Neural cell (in vitro differentiated cells): Measurements from ENCODE around the gene ZNF516. TPM values are rescaled to one million over a fixed set of nuclear protein-coding genes. Genes with fewer than 3 reads are reported as not detected.

Source experiments
- H2AFZ ChIP-seq: fragments of 200-600, 300-800 bp; sonication (generic), shearing (Covaris generic); 2 replicates; pipeline ENCODE4 v1.6.0; 2014; ENCODE audit warnings: low read depth, mild to moderate bottlenecking, antibody characterized with exemption, low read length, moderate library complexity
- H3F3A ChIP-seq: fragments of 200-600 bp; shearing (Covaris generic); 2 replicates; pipeline ENCODE4 v1.6.1; 2016; ENCODE audit warnings: mild to moderate bottlenecking, moderate library complexity, mixed read lengths, antibody characterized with exemption, low read length; ENCODE audit not compliant: insufficient read depth, poor library complexity, severe bottlenecking
- H3K27ac ChIP-seq: fragments of 200-600, 300-800 bp; sonication (generic), shearing (Covaris generic); 2 replicates; pipeline ENCODE4 v1.5.1; 2014; ENCODE audit warnings: mild to moderate bottlenecking, low read length, moderate library complexity
- H3K27me3 ChIP-seq: fragments of 300-800, 200-600 bp; sonication (generic), shearing (Covaris generic); 2 replicates; pipeline ENCODE4 v1.6.0; 2014; ENCODE audit warnings: mild to moderate bottlenecking, low read depth, low read length, moderate library complexity; ENCODE audit not compliant: insufficient read depth
- H3K36me3 ChIP-seq: fragments of 300-800, 200-600 bp; sonication (generic), shearing (Covaris generic); 2 replicates; pipeline ENCODE4 v1.5.1; 2014; ENCODE audit warnings: mild to moderate bottlenecking, antibody characterized with exemption, low read length, moderate library complexity; ENCODE audit not compliant: insufficient read depth
- H3K4me2 ChIP-seq: fragments of 300-800, 200-600 bp; sonication (generic), shearing (Covaris generic); 2 replicates; pipeline ENCODE4 v1.6.0; 2014; ENCODE audit warnings: mild to moderate bottlenecking, low read length
- H3K4me3 ChIP-seq: fragments of 300-800, 200-600 bp; sonication (generic), shearing (Covaris generic); 2 replicates; pipeline ENCODE4 v1.5.1; 2014; ENCODE audit warnings: mild to moderate bottlenecking, low read length, moderate library complexity
- H3K79me2 ChIP-seq: fragments of 200-600 bp; shearing (Covaris generic); replicated peaks from 2 replicates; pipeline ENCODE4 v1.6.0; 2014; ENCODE audit warnings: mild to moderate bottlenecking, low read length, moderate library complexity; ENCODE audit not compliant: insufficient read depth
- H3K9ac ChIP-seq: fragments of 300-800, 200-600 bp; sonication (generic), shearing (Covaris generic); 2 replicates; pipeline ENCODE4 v1.6.1; 2016; ENCODE audit warnings: mild to moderate bottlenecking, low read length, mixed read lengths
- H3K9me2 ChIP-seq: fragments of 200-600 bp; shearing (Covaris generic); 2 replicates; pipeline ENCODE4 v1.6.1; 2016; ENCODE audit warnings: mild to moderate bottlenecking, low read length, mixed read lengths; ENCODE audit not compliant: insufficient read depth
- H3K9me3 ChIP-seq: fragments of 200-600, 300-800 bp; sonication (generic), shearing (Covaris generic); 2 replicates; pipeline ENCODE4 v1.6.1; 2016; ENCODE audit warnings: mild to moderate bottlenecking, mixed run types, low read length, moderate library complexity, mixed read lengths
- H4K20me1 ChIP-seq: fragments of 200-600 bp; shearing (Covaris generic); 2 replicates; pipeline ENCODE4 v1.6.1; 2016; ENCODE audit warnings: mild to moderate bottlenecking, mixed run types; ENCODE audit not compliant: insufficient read depth
- EP300 ChIP-seq: fragments of 450-650 bp; conservative IDR thresholded peaks from 2 replicates; pipeline ENCODE4 v1.6.1; 2014; ENCODE audit warnings: antibody characterized with exemption, mild to moderate bottlenecking, moderate library complexity; ENCODE audit not compliant: poor library complexity, severe bottlenecking
- EZH2 ChIP-seq: fragments of 200-600, 300-800 bp; shearing (Covaris generic), sonication (generic); IDR thresholded peaks from 2 replicates; pipeline ENCODE4 v1.6.1; 2014; ENCODE audit warnings: antibody characterized with exemption, low read length, borderline replicate concordance, mild to moderate bottlenecking; ENCODE audit not compliant: insufficient read depth, poor library complexity, severe bottlenecking
- MXI1 ChIP-seq: fragments of 450-650 bp; conservative IDR thresholded peaks from 2 replicates; pipeline ENCODE4 v1.6.1; 2014; ENCODE audit warnings: antibody characterized with exemption, mild to moderate bottlenecking; ENCODE audit not compliant: poor library complexity, severe bottlenecking
- POLR2AphosphoS5 ChIP-seq: IDR thresholded peaks from 2 replicates; pipeline ENCODE4 v1.6.1; 2012
- RAD21 ChIP-seq: fragments of 450-650 bp; conservative IDR thresholded peaks from 2 replicates; pipeline ENCODE4 v1.6.1; 2014; ENCODE audit warnings: antibody characterized with exemption, mild to moderate bottlenecking, moderate library complexity
- SMC3 ChIP-seq: fragments of 450-650 bp; conservative IDR thresholded peaks from 2 replicates; pipeline ENCODE4 v1.6.1; 2014; ENCODE audit warnings: antibody characterized with exemption, mild to moderate bottlenecking, moderate library complexity; ENCODE audit not compliant: poor library complexity
- TAF1 ChIP-seq: IDR thresholded peaks from 2 replicates; pipeline ENCODE4 v1.6.1; 2012; ENCODE audit warnings: low read depth
- polyA plus RNA-seq: library from polyadenylated mRNA; depleted of rRNA; stranded (reverse); fragments of >200 nt; gene quantifications from 2 replicates; pipeline ENCODE4 v1.2.3, GENCODE V29; 2014
- TF ChIP-seq, protein P1 (sequence below): IDR thresholded peaks from 2 replicates; pipeline ENCODE4 v1.6.1; 2012; ENCODE audit warnings: borderline replicate concordance
- TF ChIP-seq, protein P2 (sequence below): fragments of 450-650 bp; IDR thresholded peaks from 2 replicates; pipeline ENCODE4 v1.5.1; 2014; ENCODE audit warnings: antibody characterized with exemption, mild to moderate bottlenecking, moderate library complexity; ENCODE audit not compliant: poor library complexity, severe bottlenecking

Gene ZNF516
- polyA plus RNA-seq, 1 donor from 2014 or later = 11.5 TPM

DNA sequence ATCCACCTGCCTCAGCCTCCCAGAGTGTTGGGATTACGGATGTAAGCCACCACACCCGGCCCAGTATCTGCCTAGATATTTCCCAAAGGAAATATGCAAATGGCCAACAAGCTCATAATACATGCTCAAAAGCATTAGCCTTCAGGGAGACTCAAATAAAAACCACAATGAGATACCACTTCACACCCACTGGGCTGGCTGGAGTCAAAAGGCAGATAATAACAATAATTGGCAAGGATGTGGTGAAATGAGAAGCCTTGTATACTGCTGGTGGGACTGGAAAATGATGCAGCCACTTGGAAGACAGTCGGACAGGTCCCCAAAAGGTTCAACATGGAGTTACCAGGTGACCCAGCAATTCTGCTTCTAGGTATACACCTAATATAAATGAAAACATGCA, 20.5 kb upstream of the ZNF516 start:
- Histone ChIP-seq H4K20me1 (no peaks in the 10 kb centered on the region), H3K27ac (no peak overlapping the region), H3K9me3 (no peaks in the 10 kb centered on the region), H3K4me3 (no peak overlapping the region), H3K4me2 (no peak overlapping the region), H3K27me3 (peaks cover 7% of the 10 kb centered on the region), H2AFZ (no peak overlapping the region), H3K9me2 (no peaks in the 10 kb centered on the region), H3K79me2 (no peaks in the 10 kb centered on the region), H3K36me3 (no peaks in the 10 kb centered on the region), H3F3A (no peaks in the 10 kb centered on the region), H3K9ac (no peak overlapping the region)
- TF ChIP-seq SMC3 (no peak), EP300 (no peak), TAF1 (no peak), MXI1 (no peak), POLR2AphosphoS5 (no peak), RAD21 (no peak), EZH2 (no peak)
- TF ChIP-seq, protein P1, sequence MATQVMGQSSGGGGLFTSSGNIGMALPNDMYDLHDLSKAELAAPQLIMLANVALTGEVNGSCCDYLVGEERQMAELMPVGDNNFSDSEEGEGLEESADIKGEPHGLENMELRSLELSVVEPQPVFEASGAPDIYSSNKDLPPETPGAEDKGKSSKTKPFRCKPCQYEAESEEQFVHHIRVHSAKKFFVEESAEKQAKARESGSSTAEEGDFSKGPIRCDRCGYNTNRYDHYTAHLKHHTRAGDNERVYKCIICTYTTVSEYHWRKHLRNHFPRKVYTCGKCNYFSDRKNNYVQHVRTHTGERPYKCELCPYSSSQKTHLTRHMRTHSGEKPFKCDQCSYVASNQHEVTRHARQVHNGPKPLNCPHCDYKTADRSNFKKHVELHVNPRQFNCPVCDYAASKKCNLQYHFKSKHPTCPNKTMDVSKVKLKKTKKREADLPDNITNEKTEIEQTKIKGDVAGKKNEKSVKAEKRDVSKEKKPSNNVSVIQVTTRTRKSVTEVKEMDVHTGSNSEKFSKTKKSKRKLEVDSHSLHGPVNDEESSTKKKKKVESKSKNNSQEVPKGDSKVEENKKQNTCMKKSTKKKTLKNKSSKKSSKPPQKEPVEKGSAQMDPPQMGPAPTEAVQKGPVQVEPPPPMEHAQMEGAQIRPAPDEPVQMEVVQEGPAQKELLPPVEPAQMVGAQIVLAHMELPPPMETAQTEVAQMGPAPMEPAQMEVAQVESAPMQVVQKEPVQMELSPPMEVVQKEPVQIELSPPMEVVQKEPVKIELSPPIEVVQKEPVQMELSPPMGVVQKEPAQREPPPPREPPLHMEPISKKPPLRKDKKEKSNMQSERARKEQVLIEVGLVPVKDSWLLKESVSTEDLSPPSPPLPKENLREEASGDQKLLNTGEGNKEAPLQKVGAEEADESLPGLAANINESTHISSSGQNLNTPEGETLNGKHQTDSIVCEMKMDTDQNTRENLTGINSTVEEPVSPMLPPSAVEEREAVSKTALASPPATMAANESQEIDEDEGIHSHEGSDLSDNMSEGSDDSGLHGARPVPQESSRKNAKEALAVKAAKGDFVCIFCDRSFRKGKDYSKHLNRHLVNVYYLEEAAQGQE = no peak
- TF ChIP-seq, protein P2, sequence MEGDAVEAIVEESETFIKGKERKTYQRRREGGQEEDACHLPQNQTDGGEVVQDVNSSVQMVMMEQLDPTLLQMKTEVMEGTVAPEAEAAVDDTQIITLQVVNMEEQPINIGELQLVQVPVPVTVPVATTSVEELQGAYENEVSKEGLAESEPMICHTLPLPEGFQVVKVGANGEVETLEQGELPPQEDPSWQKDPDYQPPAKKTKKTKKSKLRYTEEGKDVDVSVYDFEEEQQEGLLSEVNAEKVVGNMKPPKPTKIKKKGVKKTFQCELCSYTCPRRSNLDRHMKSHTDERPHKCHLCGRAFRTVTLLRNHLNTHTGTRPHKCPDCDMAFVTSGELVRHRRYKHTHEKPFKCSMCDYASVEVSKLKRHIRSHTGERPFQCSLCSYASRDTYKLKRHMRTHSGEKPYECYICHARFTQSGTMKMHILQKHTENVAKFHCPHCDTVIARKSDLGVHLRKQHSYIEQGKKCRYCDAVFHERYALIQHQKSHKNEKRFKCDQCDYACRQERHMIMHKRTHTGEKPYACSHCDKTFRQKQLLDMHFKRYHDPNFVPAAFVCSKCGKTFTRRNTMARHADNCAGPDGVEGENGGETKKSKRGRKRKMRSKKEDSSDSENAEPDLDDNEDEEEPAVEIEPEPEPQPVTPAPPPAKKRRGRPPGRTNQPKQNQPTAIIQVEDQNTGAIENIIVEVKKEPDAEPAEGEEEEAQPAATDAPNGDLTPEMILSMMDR = no peak

DNA sequence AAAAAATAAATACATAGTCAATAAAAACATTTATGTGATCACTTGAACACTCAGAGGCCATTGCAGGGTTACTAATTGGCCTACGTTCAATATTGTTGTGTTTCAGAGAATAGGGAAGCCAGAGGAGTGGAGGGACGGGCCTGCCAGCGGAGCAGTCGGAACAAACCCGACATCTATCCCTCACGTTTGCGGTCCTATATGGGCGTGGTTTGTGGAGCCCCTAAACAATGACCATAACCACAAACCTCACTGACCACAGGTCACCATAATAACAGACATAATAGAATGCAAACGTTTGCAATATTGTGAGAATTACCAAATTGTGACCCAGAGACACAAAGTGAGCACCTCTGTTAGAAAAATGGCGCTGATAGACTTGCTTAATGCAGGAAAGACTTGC, 19.5 kb upstream of the ZNF516 start:
- no peak overlapping the region for H3K4me3 ChIP-seq
- no peak overlapping the region for H3K9ac ChIP-seq
- H3K9me3 ChIP-seq = no peaks in the 10 kb centered on the region
- TF ChIP-seq EP300 (no peak), RAD21 (no peak), POLR2AphosphoS5 (no peak), SMC3 (no peak), EZH2 (no peak), TAF1 (no peak), MXI1 (no peak)
- TF ChIP-seq, protein P2 = no peak
- TF ChIP-seq, protein P1 = no peak
- no peak overlapping the region for H3K4me2 ChIP-seq
- H3K36me3 ChIP-seq = no peaks in the 10 kb centered on the region
- H3F3A ChIP-seq = no peaks in the 10 kb centered on the region
- H4K20me1 ChIP-seq = no peaks in the 10 kb centered on the region
- no peaks in the 10 kb centered on the region for H3K9me2 ChIP-seq
- no peaks in the 10 kb centered on the region for H3K79me2 ChIP-seq
- H3K27ac ChIP-seq = no peak overlapping the region
- peaks cover 7% of the 10 kb centered on the region for H3K27me3 ChIP-seq
- H2AFZ ChIP-seq = no peak overlapping the region
